Thoracic aorta (tissue), 2 donors: Measurements from ENCODE around the gene HOXB8. TPM values are rescaled to one million over a fixed set of nuclear protein-coding genes. Genes with fewer than 3 reads are reported as not detected.

Experiments
- ATAC-seq: fragments of 150-250 bp; one replicate; pipeline ENCODE4 v1.8.0; 2017; ENCODE audit warnings: low read depth; ENCODE audit not compliant: insufficient number of reproducible peaks, low FRiP score
- DNase-seq: peaks from one replicate; pipeline ENCODE4 v3.0.0-alpha.2; 2020; ENCODE audit warnings: low spot score
- H3K27ac ChIP-seq, 2 donors: fragments of 200-600 bp; sonication (generic); 1 replicate in 1 of 2; 2 replicates in 1 of 2; pipeline ENCODE4 v1.5.1; 2016; ENCODE audit warnings: mild to moderate bottlenecking in 2 of 2, moderate library complexity in 2 of 2
- H3K27me3 ChIP-seq: fragments of 200-600 bp; sonication (generic); replicated peaks from 2 replicates; pipeline ENCODE4 v1.6.0; 2016; ENCODE audit warnings: mild to moderate bottlenecking; ENCODE audit not compliant: insufficient read depth
- H3K36me3 ChIP-seq: fragments of 200-600 bp; sonication (generic); one replicate; pipeline ENCODE4 v1.5.1; 2016
- H3K4me1 ChIP-seq, 2 donors: fragments of 200-600 bp; sonication (generic); 1 replicate in 1 of 2; 2 replicates in 1 of 2; pipeline versions ENCODE4 v1.5.1 to v1.6.0; 2016; ENCODE audit warnings: low read depth in 2 of 2, mild to moderate bottlenecking in 1 of 2; ENCODE audit not compliant: control insufficient read depth in 1 of 2
- H3K4me3 ChIP-seq: fragments of 200-600 bp; sonication (generic); 2 replicates; pipeline ENCODE4 v1.5.1; 2016; ENCODE audit warnings: mild to moderate bottlenecking
- H3K9me3 ChIP-seq: fragments of 200-600 bp; sonication (generic); 2 replicates; pipeline ENCODE4 v1.5.1; 2016
- CTCF ChIP-seq: fragments of 200-600 bp; sonication (generic); IDR thresholded peaks from one replicate; pipeline ENCODE4 v1.5.1; 2019; ENCODE audit warnings: antibody characterized with exemption
- total RNA-seq, 2 donors: library from RNA; depleted of rRNA; stranded (reverse); fragments of >200 nt; gene quantifications; one replicate each; pipeline versions ENCODE4 v1.1.0 to v1.2.3, GENCODE V29; 2016

Gene HOXB8
- total RNA-seq, 2 donors from 2014 or later: 1.4 TPM; not detected in 1

GRCh38 chr17:48631693-48632578 is 16.8 kb upstream of the HOXB8 start:
- Histone ChIP-seq H3K36me3 (no peaks in the 10 kb centered on the region), H3K4me1 (no peaks in the 10 kb centered on the region), H3K27ac (no peak overlapping the region), H3K9me3 (no peaks in the 10 kb centered on the region), H3K4me3 (no peak overlapping the region), H3K27me3 (peaks cover 58% of the 10 kb centered on the region)
- no peak for TF ChIP-seq CTCF
- DNase-seq (no peak), ATAC-seq (no peak)

- TF ChIP-seq CTCF: no peak
- DNase-seq (no peak), ATAC-seq (no peak)
- Histone ChIP-seq H3K27ac (no peak overlapping the region), H3K9me3 (no peaks in the 10 kb centered on the region), H3K4me3 (no peak overlapping the region), H3K4me1 (peaks cover 5% of the 10 kb centered on the region in 2 donors), H3K27me3 (peaks cover 57% of the 10 kb centered on the region), H3K36me3 (no peaks in the 10 kb centered on the region)
These were observed 16.0 kb upstream of the HOXB8 start for GRCh38 chr17:48630925-48631692.

GRCh38 chr17:48630009-48630924 is 15.2 kb upstream of the HOXB8 start:
- H3K4me1 ChIP-seq: peaks cover 13 to 14% of the 10 kb centered on the region in 2 donors
- no peak for DNase-seq
- no peaks in the 10 kb centered on the region for H3K36me3 ChIP-seq
- H3K27me3 ChIP-seq: peaks cover 53% of the 10 kb centered on the region
- no peak overlapping the region for H3K27ac ChIP-seq
- H3K9me3 ChIP-seq: no peaks in the 10 kb centered on the region
- no peak for ATAC-seq
- no peak for TF ChIP-seq CTCF
- no peak overlapping the region for H3K4me3 ChIP-seq

GRCh38 chr17:48629411-48629759 is 14.3 kb upstream of the HOXB8 start:
- ATAC-seq (no peak), DNase-seq (no peak)
- Histone ChIP-seq H3K9me3 (no peaks in the 10 kb centered on the region), H3K27ac (no peak overlapping the region), H3K4me3 (no peak overlapping the region), H3K36me3 (no peaks in the 10 kb centered on the region), H3K4me1 (peaks cover 18 to 20% of the 10 kb centered on the region in 2 donors), H3K27me3 (peaks cover 46% of the 10 kb centered on the region)
- no peak for TF ChIP-seq CTCF
